Gastroesophageal sphincter (tissue), 4 donors: ENCODE measurements around the gene CPSF3. TPM values are rescaled to one million over a fixed set of nuclear protein-coding genes. Genes with fewer than 3 reads are reported as not detected.
A peak's percentile ranks its signal among the peaks of the same experiment; 100 is the strongest.

ENCODE experiments used
- ATAC-seq: fragments of 150-250 bp; one replicate; pipeline ENCODE4 v1.9.1; 2016; ENCODE audit warnings: mild to moderate bottlenecking, moderate library complexity
- H3K27ac ChIP-seq, 4 donors: fragments of 200-600 bp; sonication (generic) in 3 of 4; 1 replicate in 3 of 4; 2 replicates in 1 of 4; pipeline ENCODE4 v1.5.1; 2016 to 2019
- H3K27me3 ChIP-seq: fragments of 200-600 bp; sonication (generic); one replicate; pipeline ENCODE4 v1.5.1; 2019
- H3K36me3 ChIP-seq, 2 donors: fragments of 200-600 bp; sonication (generic); one replicate each; pipeline ENCODE4 v1.5.1; 2019; ENCODE audit warnings: control low read depth in 1 of 2
- H3K4me1 ChIP-seq, 3 donors: fragments of 200-600 bp; sonication (generic); 1 replicate in 2 of 3; 2 replicates in 1 of 3; pipeline ENCODE4 v1.5.1; 2016 to 2019; ENCODE audit warnings: control low read depth in 2 of 3
- H3K4me3 ChIP-seq, 2 donors: fragments of 200-600 bp; sonication (generic); one replicate each; pipeline ENCODE4 v1.5.1; 2019; ENCODE audit warnings: mild to moderate bottlenecking in 1 of 2, moderate library complexity in 1 of 2
- H3K9me3 ChIP-seq, 3 donors: fragments of 200-600 bp; sonication (generic); one replicate each; pipeline ENCODE4 v1.5.1; 2017 to 2019; ENCODE audit warnings: control low read depth in 2 of 3
- EP300 ChIP-seq: sonication (generic); formaldehyde crosslinking; IDR thresholded peaks from one replicate; pipeline ENCODE4 v1.6.1; 2017; ENCODE audit warnings: antibody characterized with exemption, mild to moderate bottlenecking
- POLR2A ChIP-seq, 2 donors: fragments of 450-650 bp; IDR thresholded peaks; one replicate each; pipeline ENCODE4 v1.6.1; 2017; ENCODE audit warnings: antibody characterized with exemption in 2 of 2, mild to moderate bottlenecking in 2 of 2, moderate library complexity in 1 of 2
- POLR2AphosphoS5 ChIP-seq: sonication (generic); formaldehyde crosslinking; IDR thresholded peaks from one replicate; pipeline ENCODE4 v1.6.1; 2017; ENCODE audit warnings: antibody characterized with exemption
- WGBS, 2 donors: methylation state at CpG; one replicate each; pipeline ENCODE4 v1.1.5; 2018; ENCODE audit warnings: low coverage in 1 of 2; 5-methylcytosine and 5-hydroxymethylcytosine counted together
- total RNA-seq, 4 donors: library from RNA; depleted of rRNA; stranded (reverse); fragments of >200 nt; gene quantifications; one replicate each; pipeline ENCODE4 v1.1.0, GENCODE V29; 2016
- TF ChIP-seq, protein P1 (sequence below), 4 experiments: fragments of 200-600 bp in 2 of 4; fragments of 450-650 bp in 2 of 4; sonication (generic) in 1 of 4; IDR thresholded peaks; one replicate each; pipeline ENCODE4 v1.5.1; 2017 to 2019; ENCODE audit warnings: antibody characterized with exemption in 4 of 4, mild to moderate bottlenecking in 2 of 4, moderate library complexity in 2 of 4

The CPSF3 gene
- total RNA-seq, 4 donors from 2014 or later, result 18.0 to 27.0 (median 26.1) TPM

- H3K27me3 ChIP-seq, result no peaks in the 10 kb centered on the region
- no peak for ATAC-seq
- TF ChIP-seq POLR2A (IDR thresholded peaks at IDR 0.05) (no peak), POLR2AphosphoS5 (no peak), EP300 (no peak)
- TF ChIP-seq, protein P1, sequence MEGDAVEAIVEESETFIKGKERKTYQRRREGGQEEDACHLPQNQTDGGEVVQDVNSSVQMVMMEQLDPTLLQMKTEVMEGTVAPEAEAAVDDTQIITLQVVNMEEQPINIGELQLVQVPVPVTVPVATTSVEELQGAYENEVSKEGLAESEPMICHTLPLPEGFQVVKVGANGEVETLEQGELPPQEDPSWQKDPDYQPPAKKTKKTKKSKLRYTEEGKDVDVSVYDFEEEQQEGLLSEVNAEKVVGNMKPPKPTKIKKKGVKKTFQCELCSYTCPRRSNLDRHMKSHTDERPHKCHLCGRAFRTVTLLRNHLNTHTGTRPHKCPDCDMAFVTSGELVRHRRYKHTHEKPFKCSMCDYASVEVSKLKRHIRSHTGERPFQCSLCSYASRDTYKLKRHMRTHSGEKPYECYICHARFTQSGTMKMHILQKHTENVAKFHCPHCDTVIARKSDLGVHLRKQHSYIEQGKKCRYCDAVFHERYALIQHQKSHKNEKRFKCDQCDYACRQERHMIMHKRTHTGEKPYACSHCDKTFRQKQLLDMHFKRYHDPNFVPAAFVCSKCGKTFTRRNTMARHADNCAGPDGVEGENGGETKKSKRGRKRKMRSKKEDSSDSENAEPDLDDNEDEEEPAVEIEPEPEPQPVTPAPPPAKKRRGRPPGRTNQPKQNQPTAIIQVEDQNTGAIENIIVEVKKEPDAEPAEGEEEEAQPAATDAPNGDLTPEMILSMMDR (IDR thresholded peaks at IDR 0.05), result no peak
- H3K36me3 ChIP-seq, result peaks cover 0 to 45% of the 10 kb centered on the region in 2 donors
- peak overlapping the region in 2 of 4 donors; percentile 24 to 68 for H3K27ac ChIP-seq
- peaks cover 5 to 48% (median 10%) of the 10 kb centered on the region in 3 donors for H3K4me1 ChIP-seq
- no peaks in the 10 kb centered on the region for H3K9me3 ChIP-seq
- WGBS, 2 donors, result 100% methylated on average over 1 of the region's 12 CpGs
- no peak overlapping the region for H3K4me3 ChIP-seq
Measured at GRCh38 chr2:9401059-9401547, 22.4 kb upstream of the CPSF3 start.

DNA sequence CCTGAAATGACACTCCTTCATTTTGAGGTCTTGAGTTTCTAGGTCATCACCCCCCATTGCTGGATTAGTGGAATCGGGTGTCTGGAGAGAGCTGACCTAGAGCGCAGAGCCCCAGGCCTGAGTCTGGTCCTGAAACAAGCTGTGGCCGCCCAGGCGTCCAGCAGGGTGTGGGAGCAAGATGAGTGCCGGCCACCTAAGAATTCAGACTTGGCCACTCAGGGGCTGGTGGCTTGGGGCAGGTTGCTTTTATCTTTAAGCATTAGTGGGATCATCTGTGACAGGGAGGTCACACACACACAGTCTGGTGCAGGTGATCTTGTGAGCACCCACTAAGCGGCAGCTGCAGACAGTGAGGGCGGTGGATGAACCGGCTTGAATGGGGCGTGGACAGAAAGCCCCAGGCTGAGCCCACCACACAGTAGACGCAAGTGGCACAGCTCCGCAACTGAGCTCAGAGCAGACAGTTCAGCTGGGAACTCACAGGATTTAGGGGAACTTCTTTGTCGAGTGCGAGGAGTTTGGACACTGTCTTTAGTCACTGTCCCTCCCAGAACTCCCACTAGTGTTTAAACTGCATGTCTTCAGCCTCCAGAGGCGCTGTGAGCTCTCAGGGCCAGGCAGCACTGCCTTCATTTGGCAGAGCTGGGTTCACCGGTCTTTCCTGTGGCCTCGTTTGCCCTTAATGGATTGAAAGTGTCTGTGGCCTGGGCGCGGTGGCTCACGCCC is 21.6 kb upstream of the CPSF3 start:
- Histone ChIP-seq H3K27me3 (no peaks in the 10 kb centered on the region), H3K4me3 (no peak overlapping the region), H3K36me3 (peaks cover 0 to 43% of the 10 kb centered on the region in 2 donors), H3K4me1 (peaks cover 5 to 52% (median 14%) of the 10 kb centered on the region in 3 donors), H3K9me3 (no peaks in the 10 kb centered on the region), H3K27ac (peak overlapping the region in 2 of 4 donors; percentile 35 to 68)
- 83% methylated on average over 3 of the region's 19 CpGs; no CpG with 5 or more reads in 1 of the 2 donors for WGBS, 2 donors
- no peak for TF ChIP-seq EP300
- TF ChIP-seq POLR2AphosphoS5, result no peak
- TF ChIP-seq, protein P1 (IDR thresholded peaks at IDR 0.05), result no peak
- no peak for ATAC-seq

DNA sequence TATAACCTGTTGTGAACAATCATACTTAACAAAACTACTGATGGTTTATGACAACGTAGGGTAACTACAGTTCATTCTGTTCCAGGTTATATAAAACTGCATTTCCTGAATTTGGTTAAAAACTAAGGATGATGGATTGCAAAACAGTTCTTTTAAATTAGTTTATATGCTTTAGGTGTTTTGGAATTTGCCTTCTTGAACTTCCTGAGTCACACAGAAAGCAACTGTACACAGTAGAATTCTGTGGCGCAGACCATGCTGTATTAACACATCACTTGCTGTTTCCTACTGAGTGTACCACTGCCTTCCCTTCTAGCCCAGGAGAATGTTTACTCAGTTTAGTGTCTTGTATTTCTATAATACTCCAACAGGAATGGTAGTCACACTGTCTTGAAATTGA is 19.5 kb upstream of the CPSF3 start:
- peaks cover 16 to 58% (median 22%) of the 10 kb centered on the region in 3 donors for H3K4me1 ChIP-seq
- WGBS, 2 donors, result 43 to 45% methylated on average over 2 of the region's 2 CpGs
- TF ChIP-seq POLR2A (IDR thresholded peaks at IDR 0.05) (no peak), POLR2AphosphoS5 (no peak), EP300 (no peak)
- TF ChIP-seq, protein P1 (IDR thresholded peaks at IDR 0.05), result no peak
- H3K36me3 ChIP-seq, result peaks cover 0 to 57% of the 10 kb centered on the region in 2 donors
- H3K4me3 ChIP-seq, result no peak overlapping the region
- no peak for ATAC-seq
- no peaks in the 10 kb centered on the region for H3K27me3 ChIP-seq
- peak overlapping the region in 2 of 4 donors; percentile 1 to 35 for H3K27ac ChIP-seq
- no peaks in the 10 kb centered on the region for H3K9me3 ChIP-seq

GRCh38 chr2:9404451-9404850 is 19.0 kb upstream of the CPSF3 start:
- no peaks in the 10 kb centered on the region for H3K27me3 ChIP-seq
- peak overlapping the region in 2 of 4 donors; percentile 1 to 35 for H3K27ac ChIP-seq
- H3K4me1 ChIP-seq, result peaks cover 16 to 54% (median 22%) of the 10 kb centered on the region in 3 donors
- 68 to 76% methylated on average over 4 of the region's 4 CpGs for WGBS, 2 donors
- no peak for TF ChIP-seq POLR2A (IDR thresholded peaks at IDR 0.05)
- no peak for TF ChIP-seq EP300
- TF ChIP-seq, protein P1 (IDR thresholded peaks at IDR 0.05), result no peak
- TF ChIP-seq POLR2AphosphoS5, result no peak
- H3K9me3 ChIP-seq, result no peaks in the 10 kb centered on the region
- H3K36me3 ChIP-seq, result peaks cover 0 to 62% of the 10 kb centered on the region in 2 donors
- H3K4me3 ChIP-seq, result no peak overlapping the region
- no peak for ATAC-seq

DNA sequence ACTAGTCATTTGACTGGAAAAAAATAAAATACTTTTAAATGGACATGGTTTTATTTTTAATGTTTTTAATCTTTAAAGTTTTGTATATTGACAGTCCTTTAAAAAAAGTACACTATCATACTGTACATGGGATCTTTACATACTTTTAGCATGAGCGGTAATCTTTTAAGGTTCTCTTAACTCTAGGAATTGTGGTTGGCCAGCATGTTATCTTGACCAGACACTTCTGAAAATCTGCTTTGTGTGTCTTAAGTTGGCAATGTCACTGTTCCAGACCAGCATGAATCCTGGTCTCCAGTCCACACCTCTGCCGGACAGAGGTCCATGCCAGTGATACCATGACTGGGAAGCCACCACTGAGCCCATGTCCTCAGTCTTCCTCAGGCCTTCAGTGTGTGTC is 17.8 kb upstream of the CPSF3 start:
- no peak for ATAC-seq
- WGBS, 2 donors, result 100% methylated on average over 1 to 2 of the region's 2 CpGs
- Histone ChIP-seq H3K27ac (no peak overlapping the region), H3K27me3 (no peaks in the 10 kb centered on the region), H3K4me3 (no peak overlapping the region), H3K36me3 (peaks cover 0 to 71% of the 10 kb centered on the region in 2 donors), H3K4me1 (peaks cover 16 to 49% (median 20%) of the 10 kb centered on the region in 3 donors), H3K9me3 (no peaks in the 10 kb centered on the region)
- TF ChIP-seq POLR2AphosphoS5, result no peak
- no peak for TF ChIP-seq EP300
- TF ChIP-seq POLR2A (IDR thresholded peaks at IDR 0.05), result no peak
- TF ChIP-seq, protein P1 (IDR thresholded peaks at IDR 0.05), result no peak
